Subcutaneous adipose tissue (tissue), 4 donors: ENCODE data around the gene CDH1. TPM values are rescaled to one million over a fixed set of nuclear protein-coding genes. Genes with fewer than 3 reads are reported as not detected.

Source experiments
- total RNA-seq, 4 donors: library from RNA; depleted of rRNA; stranded (reverse); fragments of >200 nt; gene quantifications; one replicate each; pipeline ENCODE4 v1.1.0, GENCODE V29; 2016
- TF ChIP-seq, protein P1 (sequence below): fragments of 450-650 bp; IDR thresholded peaks from one replicate; pipeline ENCODE4 v1.5.1; 2016; ENCODE audit warnings: low read depth, mild to moderate bottlenecking, control low read depth, antibody characterized with exemption, moderate library complexity

CDH1 gene
- total RNA-seq, 4 donors from 2014 or later, result 0.17 to 0.98 TPM; not detected in 2

DNA sequence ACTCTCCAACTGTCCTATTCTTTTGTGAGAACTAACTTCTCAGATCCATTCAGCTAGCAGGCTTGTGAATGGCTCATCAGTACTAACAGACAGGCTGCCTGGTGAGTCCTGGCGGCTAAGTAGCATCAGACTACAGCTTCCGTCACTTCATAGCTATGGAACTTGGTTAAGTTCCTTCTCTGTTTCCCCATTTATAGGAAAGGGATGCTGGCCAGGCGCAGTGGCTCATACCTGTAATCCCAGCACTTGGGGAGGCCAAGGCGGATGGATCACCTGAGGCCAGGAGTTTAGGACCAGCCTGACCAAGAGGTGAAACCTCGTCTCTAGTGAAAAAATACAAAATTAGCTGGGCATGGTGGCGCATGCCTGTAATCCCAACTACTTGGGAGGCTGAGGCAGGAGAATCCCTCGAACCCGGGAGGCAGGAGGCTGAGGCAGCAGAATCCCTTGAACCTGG is 56.3 kb downstream of the CDH1 start:
- TF ChIP-seq, protein P1, sequence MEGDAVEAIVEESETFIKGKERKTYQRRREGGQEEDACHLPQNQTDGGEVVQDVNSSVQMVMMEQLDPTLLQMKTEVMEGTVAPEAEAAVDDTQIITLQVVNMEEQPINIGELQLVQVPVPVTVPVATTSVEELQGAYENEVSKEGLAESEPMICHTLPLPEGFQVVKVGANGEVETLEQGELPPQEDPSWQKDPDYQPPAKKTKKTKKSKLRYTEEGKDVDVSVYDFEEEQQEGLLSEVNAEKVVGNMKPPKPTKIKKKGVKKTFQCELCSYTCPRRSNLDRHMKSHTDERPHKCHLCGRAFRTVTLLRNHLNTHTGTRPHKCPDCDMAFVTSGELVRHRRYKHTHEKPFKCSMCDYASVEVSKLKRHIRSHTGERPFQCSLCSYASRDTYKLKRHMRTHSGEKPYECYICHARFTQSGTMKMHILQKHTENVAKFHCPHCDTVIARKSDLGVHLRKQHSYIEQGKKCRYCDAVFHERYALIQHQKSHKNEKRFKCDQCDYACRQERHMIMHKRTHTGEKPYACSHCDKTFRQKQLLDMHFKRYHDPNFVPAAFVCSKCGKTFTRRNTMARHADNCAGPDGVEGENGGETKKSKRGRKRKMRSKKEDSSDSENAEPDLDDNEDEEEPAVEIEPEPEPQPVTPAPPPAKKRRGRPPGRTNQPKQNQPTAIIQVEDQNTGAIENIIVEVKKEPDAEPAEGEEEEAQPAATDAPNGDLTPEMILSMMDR, result no peak

DNA sequence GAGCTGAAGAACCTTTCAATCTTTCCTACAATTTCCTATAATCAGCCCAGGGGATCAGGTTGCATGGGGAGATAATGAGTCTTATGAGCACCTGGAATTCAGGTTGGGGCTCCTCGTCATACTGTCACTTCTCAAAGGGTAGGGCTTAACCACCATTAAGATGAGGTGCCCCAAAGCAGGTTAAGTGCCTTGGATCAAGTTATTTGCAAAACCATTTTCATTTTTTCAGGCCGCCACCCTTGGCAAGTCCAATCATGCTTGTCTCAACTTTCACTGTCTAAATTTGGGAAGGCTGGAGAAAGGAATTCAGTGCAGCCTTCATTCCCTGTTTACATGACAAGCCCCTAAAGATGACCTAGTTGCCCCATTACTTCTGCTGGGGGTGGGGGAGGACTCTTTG is 61.3 kb downstream of the CDH1 start:
- TF ChIP-seq, protein P1, result no peak

DNA sequence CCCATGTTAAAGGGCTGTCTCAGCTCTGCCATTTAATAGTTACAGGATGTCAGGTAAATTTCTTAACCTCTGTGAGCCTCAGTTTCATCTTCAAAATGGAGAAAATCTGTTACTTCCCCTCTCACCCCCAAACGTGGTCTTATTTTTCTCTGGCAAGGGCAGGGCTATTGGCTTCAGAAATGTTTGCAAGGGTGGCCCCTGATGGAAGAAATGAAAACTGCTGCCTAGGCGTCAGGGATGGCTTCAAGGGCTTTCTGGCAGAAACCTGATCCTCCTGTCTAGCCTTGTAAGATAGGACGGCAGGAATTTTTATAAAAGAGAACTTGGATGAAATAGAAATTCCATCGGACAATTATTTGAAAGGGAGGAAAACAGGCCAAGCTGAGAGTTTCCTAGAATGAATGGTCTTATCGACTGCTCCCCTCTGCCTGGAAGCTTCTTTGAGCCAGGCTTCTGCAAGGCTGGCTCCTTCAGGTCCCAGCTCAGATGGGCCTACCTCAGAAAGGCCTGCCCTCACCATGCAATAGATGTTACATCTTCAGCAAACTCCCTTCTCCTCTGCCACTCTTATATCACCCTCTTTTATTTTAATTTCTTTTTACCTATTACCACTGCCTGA is 63.3 kb downstream of the CDH1 start:
- TF ChIP-seq, protein P1, result no peak

DNA sequence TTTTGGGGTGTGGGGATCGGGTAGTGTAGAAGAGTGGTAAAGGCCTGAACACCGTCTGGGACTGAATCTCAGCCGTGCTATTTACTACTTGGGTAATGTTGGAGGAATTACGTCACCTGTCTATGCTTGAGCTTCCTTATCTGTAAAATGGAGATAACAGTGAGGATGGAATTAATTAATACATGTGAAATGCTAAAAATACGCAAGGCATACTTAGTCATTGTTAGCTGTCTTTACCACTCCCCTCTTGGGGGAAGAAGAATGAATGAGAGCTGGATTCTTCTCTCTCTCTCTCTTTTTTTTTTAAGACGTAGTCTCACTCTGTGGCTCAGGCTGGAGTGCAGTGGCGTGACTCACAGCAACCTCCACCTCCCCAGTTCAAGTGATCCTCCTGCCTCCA is 65.1 kb downstream of the CDH1 start:
- TF ChIP-seq, protein P1, result no peak

DNA sequence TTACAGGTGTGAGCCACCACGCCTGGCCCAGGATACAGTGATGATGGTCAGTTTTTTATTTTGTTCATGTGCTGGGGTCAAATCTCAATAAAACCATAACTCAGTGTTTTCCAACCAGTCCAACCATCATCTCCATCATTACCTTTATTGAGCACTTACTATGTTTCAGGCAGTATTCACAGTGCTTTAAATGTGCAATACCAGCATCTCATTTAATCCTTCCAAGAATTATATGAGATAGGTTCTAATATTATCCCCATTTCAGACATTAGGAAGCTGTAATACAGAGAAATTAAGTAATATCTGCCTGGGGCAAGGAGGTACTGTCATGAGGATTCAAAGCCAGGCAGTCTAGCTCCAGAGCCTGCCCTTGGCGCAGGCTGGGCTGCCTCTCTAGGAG is 69.3 kb downstream of the CDH1 start:
- TF ChIP-seq, protein P1, result no peak

DNA sequence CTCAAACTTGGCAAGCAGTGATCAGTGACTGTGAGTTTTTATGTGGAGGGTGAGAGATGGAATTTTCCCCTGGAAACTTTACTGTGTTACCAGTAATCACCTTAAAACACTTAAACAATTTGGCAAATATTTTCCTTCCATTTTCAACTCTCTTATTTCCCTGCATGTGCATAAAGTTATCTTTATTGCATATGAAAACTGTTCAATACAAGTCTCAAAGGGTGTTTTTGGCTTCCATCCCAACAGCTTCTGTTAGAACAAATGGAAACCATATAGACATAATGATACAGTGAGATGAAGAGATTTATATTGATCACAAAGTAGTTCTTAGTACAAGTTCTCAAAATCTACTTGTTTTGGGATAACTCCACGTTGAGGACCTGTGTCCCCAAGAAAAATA is 69.9 kb downstream of the CDH1 start:
- TF ChIP-seq, protein P1, result no peak

DNA sequence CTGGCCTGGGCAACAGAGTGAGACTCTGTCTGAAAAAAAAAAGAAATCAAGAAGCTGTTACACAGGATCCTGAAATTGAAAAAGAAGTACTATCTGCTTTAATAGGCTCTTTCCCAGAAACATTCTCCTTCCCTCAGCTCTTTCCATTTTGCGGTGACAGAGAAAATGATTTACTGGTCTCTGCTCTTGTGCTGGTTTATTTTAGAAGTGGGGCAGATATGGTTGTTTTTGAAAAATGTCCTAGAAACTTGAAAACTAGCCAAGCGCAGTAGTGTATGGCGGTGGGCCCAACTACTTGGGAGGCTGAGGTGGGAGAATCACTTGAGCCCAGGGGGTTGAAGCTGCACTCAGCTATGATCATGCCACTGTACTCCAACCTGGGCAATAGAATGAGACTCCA is 77.4 kb downstream of the CDH1 start:
- TF ChIP-seq, protein P1, result no peak
